Measurements from ENCODE around the gene GABRP.

DNA sequence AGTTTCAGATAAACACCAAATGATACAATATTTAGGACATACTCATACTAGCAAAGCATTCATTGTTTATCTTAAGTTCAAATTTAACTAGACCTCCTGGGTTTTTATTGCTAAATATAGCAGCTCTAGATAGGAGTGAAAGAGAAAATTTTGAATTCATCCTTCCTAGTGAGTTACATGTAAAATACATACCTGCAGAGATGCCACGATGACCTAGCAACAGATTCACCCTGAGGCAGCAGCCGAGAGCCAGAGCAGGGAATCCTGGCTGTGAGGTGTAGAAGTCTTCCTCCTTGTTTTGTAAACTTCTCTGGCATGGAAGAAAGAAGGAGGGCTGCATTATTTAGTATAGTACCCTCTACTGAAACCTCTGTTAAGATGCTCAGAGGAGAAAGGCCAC lies 25.9 kb upstream of the GABRP start:
- TF ChIP-seq CTCF (IDR thresholded peaks at IDR 0.05) = no peak
- no peak for TF ChIP-seq POLR2A (IDR thresholded peaks at IDR 0.05)
- no peak for TF ChIP-seq POLR2AphosphoS5 (IDR thresholded peaks at IDR 0.05)

Data from prostate gland (tissue), 2 donors.